GM19467 (cell line): ENCODE data around the gene NOS1AP.

Experiments
- ATAC-seq: cut with Tn5 transposase; IDR thresholded peaks from one replicate; pipeline ENCODE4 v1.9.1; 2021; ENCODE audit warnings: mild to moderate bottlenecking, moderate library complexity; ENCODE audit not compliant: unreplicated experiment

The NOS1AP gene

GRCh38 chr1:162360237-162360873 is 290.9 kb downstream of the NOS1AP start:
- no peak for ATAC-seq

GRCh38 chr1:162360874-162361260 is 291.4 kb downstream of the NOS1AP start:
- no peak for ATAC-seq

GRCh38 chr1:162361349-162361748 is 291.9 kb downstream of the NOS1AP start:
- peak; percentile 23 for ATAC-seq

- ATAC-seq: no peak
These were observed 294.3 kb downstream of the NOS1AP start for GRCh38 chr1:162363823-162364222.

GRCh38 chr1:162364498-162364897 is 295.0 kb downstream of the NOS1AP start:
- no peak for ATAC-seq

GRCh38 chr1:162365284-162366020 is 296.0 kb downstream of the NOS1AP start:
- ATAC-seq: no peak

- no peak for ATAC-seq
These were observed 296.7 kb downstream of the NOS1AP start for GRCh38 chr1:162366149-162366548.

- no peak for ATAC-seq
These were observed 297.2 kb downstream of the NOS1AP start for GRCh38 chr1:162366671-162367070.

- ATAC-seq: no peak
These were observed 297.6 kb downstream of the NOS1AP start for GRCh38 chr1:162367073-162367472.

GRCh38 chr1:162367772-162368171 is 298.3 kb downstream of the NOS1AP start:
- no peak for ATAC-seq

GRCh38 chr1:162368451-162368850 is 299.0 kb downstream of the NOS1AP start:
- no peak for ATAC-seq

GRCh38 chr1:162369571-162369970 is 300.1 kb downstream of the NOS1AP start:
- ATAC-seq: no peak

- no peak for ATAC-seq
These were observed 300.7 kb downstream of the NOS1AP start for GRCh38 chr1:162370161-162370560.

- ATAC-seq: no peak
These were observed 301.2 kb downstream of the NOS1AP start for GRCh38 chr1:162370721-162371120.

- no peak for ATAC-seq
These were observed 302.1 kb downstream of the NOS1AP start for GRCh38 chr1:162371611-162372010.

GRCh38 chr1:162372159-162373071 is 302.9 kb downstream of the NOS1AP start:
- no peak for ATAC-seq

- ATAC-seq: no peak
These were observed 303.6 kb downstream of the NOS1AP start for GRCh38 chr1:162373072-162373427.

- ATAC-seq: no peak
These were observed 304.2 kb downstream of the NOS1AP start for GRCh38 chr1:162373541-162374260.

GRCh38 chr1:162374406-162374805 is 304.9 kb downstream of the NOS1AP start:
- ATAC-seq: no peak

- no peak for ATAC-seq
These were observed 306.0 kb downstream of the NOS1AP start for GRCh38 chr1:162375463-162375862.

- ATAC-seq: no peak
These were observed 307.2 kb downstream of the NOS1AP start, which contains the start of gene SPATA46 for GRCh38 chr1:162376691-162377090. Gene SPATA46 (minus strand): TSS chr1:162376854. CDS start chr1:162376790, 64 bp downstream.
